HG03571 (cell line): ENCODE results near the gene PLXNA4.

ENCODE experiments used
- ATAC-seq: cut with Tn5 transposase; IDR thresholded peaks from one replicate; pipeline ENCODE4 v1.9.1; 2021; ENCODE audit not compliant: unreplicated experiment

PLXNA4 gene

DNA sequence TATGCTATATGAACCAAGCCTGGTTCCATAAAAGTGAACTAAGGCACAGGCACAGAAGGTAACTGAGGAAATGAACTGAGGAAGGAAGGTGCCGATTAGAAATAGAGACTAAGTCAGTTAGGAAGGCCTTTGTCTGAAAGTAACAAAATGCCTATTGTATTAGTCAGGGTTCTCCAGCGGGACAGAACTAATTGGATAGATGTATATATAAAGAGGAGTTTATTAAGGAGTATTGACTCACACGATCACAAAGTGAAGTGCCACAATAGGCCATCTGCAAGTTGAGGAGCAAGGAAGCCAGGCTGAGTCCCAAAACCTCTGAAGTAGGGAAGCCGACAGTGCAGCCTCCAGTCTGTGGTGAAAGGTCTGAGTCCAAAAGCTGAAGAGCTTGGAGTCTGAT is 13.9 kb upstream of the PLXNA4 start:
- no peak for ATAC-seq

DNA sequence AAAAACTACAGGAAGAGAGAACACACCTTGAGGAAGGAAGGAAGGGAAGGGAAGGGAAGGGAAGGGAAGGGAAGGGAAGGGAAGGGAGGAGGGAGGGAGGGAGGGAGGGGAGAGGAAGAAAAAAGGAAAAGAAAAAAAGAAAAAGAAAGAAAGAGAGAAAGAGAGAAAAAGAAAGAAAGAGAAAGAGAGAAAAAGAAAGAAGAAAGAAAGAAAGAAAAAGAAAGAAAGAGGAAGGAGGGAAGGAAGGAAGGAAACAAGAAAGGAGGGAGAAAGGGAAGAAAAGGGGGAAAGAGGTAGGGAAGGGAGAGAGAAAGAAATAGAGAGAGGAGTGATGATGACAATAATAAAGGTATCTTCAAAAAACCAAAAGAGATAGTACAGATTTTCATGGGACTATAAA is 12.3 kb upstream of the PLXNA4 start:
- ATAC-seq = no peak

DNA sequence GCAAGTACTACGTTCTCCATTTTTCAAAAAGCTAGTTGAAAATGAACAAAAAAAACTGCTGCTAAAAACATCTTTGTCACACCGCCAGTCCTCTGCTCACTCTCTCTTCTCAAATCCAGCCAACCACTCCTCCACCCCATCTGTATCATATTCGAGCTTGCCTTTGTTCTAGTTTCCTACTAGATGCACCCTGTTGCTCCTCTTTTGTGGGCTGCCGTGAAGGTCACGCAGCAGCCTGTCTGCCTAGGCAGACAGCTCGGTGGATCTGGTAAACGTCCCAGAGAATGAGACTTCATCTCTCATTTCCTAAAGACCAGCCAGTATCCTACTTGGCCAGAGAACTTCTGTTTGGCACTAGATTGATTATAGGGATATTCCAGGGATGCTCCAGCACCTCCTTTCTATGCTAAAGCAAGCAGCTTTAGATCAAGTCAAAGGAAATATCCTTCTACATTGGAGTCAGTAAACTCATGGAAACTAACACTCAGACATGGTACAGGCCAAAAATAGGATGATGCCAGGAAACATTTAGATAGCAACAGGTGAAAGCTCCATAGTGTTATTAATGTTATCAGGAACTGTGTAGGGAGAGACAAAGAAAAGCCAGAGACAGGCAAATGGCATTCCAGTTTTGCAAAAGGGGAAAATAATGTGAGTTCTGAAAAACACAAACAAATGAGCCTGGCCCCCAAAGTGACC is 8.7 kb upstream of the PLXNA4 start:
- no peak for ATAC-seq

DNA sequence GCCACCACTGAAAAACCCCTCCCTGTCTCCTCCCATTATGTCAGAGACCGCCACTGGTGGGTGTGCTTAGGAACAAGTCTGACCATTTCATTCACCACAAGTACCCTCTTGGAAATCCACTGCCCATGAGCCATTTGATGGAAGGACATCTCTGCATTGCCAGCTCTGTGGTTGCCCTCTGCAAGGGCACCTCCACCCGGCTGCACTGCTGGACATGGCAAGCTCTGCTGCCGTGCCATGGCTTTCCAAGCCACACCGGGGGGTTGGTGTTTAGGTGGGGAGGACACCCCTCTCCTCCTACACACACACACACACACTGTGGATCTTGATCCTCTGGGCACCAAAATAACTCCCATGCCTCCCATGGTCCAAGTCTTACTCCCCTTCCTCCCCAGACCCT is 5.2 kb upstream of the PLXNA4 start:
- ATAC-seq = no peak

DNA sequence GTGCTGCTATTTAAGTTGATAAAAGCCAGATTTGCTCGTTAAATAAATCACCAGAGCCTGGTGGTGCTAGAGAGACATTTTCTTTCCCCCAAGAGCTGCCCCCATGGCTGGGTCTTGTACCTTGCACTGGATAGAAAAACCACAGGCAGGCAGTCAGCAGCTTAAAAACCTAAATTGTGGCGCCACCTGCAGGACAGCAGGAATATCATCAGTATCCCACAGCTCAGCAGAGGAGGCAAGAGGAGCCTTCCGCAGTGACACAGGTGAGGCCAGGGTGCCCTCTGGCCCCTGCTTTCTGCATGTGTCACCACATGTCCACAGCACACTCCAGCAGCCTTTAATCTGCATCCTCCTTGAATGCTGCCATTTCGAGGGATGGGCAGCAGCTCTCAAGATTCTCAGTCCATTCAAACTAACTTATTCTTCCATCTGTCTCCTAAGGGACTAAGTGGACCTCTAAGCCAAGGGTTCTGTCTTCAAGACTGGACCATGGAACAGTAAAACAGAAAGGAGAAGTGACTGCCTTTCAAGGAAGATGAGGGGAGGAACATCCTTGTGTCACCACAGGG is 4.5 kb upstream of the PLXNA4 start:
- no peak for ATAC-seq

DNA sequence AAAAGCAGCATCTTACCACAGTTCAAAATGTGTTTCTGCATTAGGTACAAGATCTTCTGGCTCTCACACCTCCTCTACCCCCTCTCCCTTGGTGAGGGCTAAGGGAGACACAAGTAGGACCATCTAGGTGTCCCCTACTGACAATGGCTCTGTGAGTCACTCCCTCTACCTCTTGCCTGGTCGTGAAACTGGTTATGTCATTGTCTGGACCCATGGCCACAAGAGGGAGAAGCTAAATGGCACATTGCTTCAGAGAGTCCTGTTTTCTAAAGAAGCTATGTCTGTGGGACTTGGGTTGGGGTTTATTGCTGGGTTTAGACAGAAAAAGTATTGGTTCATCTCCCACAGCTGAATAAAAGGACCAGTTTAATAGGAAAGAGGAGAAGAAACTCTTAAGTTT is 4.0 kb upstream of the PLXNA4 start:
- no peak for ATAC-seq

DNA sequence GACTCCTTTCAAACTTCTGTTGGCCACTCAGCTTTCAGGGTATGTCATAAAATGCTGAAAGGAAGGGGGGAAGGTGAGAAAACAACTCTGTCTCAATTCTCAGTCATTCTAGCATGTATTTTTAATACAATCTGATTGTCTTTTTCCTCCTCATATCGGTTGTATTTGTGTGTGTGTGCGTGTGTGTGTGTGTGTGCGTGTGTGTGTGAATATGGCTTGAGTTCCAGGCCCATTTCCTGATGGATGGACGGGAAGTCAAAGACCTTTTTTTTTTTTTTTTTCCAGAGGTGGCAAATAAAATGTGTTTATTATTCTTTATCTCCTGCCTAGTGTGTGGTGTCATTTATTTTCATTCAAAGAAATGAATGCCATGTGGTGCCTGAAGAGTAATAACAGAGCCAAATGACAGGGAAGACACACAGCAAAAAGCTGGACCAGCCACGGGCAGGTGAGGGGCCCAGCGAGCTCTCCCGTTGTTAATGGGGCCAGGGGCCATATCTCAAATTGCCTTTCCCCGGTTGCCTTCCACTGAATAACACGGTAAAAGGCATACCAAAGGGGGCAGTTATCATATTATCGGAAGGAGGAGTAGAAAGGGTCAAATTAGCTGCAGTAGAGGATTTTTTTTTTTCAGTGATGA is 3.1 kb upstream of the PLXNA4 start:
- ATAC-seq = no peak

DNA sequence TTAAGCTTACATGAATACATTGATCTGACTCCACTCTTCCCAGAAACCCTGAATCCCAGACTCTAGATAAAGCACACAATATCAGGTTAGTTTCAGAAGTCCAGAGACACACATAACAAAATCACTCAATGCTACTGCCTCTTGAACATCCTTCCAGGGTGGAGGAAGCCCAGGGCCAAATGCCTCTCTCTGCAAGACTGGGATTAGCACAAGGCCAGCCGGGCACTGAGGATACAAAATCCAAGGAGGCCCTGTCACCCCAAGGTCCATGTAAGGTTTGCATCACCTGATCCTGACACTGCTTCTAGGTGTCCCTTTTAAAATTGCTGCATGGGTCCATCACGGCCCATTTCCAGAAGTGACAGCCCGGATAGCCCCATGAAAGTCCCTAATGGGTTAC is 2.6 kb upstream of the PLXNA4 start:
- ATAC-seq = no peak

DNA sequence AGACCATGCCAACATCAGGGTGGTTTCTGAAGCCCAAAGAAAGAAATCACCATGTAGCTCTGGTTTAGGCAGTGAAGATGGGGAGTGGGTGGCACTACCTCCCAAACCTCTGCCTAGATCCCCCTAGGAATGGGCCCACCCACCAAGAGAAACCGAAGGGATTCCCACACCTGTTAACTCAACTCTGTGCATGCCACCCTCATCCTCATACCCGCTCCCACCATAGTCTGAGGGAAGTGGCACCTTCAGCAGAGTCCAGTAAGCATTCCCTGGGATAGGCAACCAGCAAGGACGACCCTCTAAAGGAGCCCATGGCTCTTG is 1.7 kb upstream of the PLXNA4 start:
- ATAC-seq = no peak

DNA sequence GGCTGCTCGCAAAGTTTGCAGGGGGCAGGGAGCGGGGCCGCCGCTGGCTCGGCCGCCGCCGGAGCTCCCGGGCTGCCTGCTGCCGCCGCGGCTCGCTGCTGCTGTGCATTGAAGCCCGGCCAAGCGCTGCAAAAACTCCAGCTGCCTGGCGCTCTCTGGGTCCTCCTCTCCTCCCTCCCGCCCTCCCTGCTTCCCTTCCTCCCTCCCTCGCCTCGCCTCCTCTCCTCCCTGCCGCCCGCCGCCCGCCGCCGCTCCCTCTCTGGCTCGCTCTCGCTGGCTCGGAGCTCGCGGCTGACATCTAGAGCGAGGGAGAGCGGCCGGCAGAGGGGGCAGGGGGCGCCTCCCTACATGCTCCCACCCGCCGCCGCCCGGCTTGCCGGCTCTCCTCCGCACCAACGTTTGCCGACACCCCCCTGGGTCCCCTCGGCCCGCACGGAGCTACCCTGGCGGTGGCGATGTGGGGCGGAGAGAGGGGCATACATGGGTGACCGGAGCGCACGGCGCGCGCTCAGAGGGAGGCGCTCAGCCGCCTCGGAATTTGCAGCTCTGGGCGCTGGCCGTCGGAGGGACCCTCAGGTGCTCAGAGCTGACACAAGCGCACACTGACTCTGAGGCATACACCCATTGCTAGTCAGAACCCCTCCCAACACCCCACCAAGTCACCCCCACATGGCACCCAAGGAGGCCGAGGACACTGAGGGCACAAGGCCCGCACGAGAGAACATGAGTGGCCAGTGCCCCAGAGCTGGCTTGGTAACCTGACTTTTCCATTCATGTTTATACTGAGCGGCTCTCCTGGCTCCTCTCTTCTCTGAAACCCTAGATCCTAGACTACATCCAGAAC is 1.2 kb upstream of the PLXNA4 start:
- no peak for ATAC-seq

DNA sequence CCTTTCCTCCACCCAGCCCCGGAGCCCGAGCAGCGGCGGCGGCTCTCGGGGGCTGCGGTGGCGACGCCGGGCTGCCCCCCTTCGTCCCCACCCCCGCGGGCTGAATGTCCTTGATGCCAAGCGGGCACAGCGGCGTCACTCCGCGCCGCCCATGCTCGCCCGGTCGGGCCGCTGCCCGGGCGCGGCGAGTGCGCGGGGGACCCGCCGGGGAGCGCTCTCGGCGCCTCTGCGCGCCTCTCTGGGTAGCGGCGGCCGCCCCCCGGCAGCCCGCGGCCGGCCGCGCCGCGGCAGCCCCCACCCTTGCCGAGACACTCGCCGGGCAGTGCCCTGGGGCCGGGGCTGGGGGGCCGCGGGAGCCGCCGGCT is 433 bp upstream of the PLXNA4 start:
- no peak for ATAC-seq

DNA sequence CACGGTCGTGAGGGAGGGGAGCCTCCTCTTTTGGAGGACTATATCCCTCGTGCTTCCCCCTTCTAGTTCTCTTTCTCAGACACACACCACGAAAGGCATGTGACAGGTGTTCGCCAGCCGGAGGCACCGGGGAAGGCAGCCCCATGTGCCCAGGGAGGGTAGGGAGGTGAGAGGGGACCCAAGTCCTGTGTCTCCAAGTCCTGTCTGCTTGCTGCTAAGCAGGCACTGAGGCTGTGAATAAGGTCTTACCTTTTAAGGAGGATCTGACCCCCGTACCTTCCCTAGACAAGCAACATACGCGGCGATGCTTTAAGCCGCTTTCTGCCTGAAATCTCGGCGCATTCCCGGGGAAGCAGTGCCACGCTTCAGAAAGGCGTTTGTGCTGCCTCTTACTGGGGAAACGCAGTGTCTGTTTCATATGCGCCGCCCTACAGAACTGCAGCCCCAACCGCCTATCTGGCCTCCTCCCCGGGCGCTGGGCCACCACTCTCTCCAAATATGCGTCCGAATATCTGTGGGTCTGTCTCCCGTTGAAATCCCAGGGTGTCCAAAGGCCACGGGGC is 770 bp downstream of the PLXNA4 start:
- ATAC-seq = no peak

DNA sequence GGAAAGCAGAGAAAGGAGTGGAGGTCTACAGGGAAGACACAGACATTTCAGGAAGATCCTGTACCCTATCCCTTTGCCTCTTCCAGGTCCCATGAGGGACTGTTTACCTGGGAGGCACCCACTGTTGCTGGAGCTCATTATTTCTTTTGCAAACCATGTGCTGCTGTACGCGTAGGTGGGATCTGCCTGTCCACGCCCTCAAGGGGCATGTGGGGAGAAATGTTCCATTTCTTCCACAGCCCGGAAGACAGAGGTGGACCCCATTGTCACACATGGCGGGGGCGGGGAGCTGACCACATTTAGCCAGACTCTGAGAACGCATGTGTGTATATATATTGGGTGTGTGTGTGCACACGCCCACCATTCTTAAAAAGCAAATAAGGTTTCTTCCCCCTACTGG is 2.0 kb downstream of the PLXNA4 start:
- ATAC-seq = no peak

DNA sequence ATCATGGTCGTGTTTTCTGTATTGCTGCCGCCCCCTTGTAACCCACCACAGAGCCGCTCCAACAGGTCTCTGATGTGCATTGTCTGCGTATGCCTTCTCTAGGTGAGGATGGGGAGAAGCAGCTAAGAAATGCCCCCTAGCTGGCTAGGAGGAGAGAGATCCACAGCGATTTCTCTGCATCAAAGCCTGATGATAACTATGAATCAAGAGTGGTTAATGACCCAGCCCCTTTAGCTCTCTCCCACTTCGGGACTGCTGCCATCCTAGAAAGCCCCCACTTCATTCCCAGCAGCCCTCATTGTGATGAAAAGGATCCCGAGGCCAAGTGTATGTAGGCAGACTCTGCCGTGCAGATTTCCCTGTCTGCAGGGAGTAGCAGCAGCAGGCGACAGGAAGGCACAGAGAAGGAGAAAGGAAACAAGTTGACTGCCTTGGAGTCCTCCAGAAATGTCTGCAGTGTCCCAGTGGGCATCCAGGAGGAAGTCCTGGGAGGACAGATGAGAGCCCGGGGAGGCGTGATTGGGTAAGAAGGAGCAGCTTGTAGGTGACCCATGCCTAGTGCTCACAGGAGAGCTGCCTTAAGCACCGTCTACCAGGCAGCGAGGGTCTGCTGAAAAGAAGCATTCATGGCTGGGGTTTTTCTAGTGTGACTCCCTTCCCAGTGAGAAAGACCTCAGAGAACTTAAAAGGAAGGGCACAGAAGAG is 2.9 kb downstream of the PLXNA4 start:
- ATAC-seq = no peak

DNA sequence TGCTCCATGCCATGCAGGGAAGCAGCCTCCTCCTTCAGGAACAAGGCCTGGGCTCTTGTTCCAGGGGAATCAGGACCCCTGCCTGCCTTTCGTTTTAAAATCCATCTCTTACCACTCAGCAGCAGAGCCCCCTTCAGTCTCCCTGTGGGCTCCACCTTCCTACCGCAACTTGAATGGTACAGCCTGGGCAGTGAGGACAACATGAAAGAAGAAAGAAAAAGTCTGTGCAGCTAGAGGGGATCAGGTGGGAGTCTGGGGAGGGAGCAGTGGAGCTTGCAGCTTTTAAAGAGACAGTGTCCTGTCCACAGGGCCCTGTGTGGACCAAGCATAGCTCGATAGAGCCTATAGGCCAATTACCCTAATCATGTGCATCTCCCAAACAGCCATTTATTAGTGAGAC is 3.7 kb downstream of the PLXNA4 start:
- no peak for ATAC-seq

DNA sequence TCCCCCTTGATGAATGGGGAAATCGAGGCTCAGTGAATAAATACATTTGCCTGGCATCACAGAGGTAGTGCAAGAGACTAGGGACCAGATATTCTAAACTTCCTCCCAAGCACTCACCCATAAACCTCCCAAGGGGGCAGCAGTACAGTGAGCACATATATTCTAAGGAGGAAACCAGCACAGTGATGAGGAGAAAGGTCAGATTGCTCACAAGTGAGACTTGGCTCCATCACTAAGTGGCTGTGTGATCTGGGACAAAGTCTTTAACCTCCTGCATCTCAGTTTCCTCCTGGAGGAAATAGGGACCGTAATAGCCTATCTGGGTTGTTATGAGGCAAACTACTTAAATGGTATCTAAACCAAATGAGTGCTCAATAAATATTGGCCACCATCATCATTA is 4.3 kb downstream of the PLXNA4 start:
- no peak for ATAC-seq

DNA sequence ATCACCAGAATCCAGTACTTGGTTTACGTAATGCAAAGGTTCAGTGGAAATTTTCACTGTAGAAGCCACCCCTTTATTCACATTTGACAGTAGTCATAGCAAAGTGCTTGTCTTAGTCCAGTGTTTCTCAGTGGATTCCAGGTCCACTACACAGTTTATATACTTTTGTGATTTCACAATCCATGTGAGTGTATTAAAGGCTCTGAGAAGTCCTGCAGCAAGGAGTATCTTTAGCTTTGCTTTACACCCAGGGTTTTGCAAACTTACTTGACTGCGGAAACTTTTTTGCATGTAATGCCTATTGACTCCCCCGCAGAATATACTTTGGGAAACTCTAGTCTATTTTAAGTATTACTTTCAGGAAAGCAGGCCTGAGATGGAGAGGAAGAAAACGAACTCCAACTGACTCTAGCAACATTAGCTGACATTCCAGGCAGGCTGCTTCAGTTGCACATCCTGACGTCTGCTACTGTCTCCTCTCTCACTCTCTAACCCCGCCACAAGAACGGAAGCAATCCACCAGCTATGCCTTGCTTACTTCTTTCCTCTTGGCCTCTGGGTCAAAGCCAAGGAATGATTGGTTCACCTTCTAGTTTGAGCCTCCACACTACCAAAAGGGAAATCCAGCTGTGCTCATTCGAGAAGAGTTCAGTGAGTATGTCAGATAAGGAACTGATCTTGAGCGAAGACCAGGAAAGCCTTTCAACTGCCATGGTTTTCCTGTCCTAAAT is 6.2 kb downstream of the PLXNA4 start:
- ATAC-seq = no peak

DNA sequence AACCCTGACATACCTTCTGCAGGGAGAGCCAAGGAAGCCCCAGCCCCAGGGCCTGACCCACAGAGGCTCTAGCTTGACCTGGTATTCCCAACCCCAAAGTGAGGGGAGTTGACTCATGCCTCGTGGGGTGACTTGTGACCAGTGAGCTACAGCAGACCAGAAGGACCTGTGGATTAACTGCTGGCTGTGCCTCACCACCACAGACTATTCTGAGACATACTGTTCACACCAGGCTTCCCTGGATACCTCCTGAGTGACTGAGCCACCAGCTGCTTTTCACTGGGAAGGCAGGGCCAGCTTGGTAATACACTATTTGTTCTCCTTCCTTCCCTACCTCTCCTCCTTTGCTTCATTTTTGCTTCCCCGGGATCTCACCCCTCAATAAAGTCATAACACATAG is 7.3 kb downstream of the PLXNA4 start:
- ATAC-seq = no peak

DNA sequence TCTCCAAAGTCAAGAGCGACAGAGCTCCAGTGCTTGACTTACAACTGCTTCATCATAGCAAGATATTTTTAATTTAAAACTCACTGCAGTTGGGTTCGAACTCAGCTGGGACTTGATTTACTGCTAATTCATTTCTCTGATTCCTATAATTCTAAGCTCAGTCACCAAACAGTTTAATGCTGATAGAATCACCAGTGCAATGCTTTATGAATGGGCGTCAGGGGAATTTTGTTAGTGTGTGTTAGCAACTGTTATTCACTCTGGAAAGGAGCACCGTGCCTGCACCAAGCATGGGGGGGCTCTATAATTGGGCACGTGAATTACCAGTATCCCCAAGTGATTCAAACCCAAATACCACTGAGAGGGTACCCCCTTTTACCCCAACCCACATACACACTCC is 10.4 kb downstream of the PLXNA4 start:
- no peak for ATAC-seq

DNA sequence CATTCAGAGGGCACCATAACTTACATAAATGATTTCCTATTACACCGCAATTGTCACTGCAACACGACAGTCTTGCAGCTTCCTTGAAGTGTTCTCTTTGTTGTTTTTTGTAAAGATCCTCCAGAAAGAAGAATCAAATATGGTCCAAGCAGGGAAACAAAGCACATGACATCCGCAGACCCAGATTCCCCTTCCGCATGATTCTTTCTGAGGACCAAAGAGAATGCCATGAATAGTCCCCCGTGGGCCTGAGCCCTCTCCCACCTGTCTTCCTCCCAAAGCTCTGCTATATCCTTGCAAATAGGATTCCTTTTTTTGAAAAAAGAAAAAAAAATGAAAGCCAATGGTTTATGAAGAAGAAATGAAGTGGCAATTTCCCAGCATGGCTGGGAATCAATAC is 10.8 kb downstream of the PLXNA4 start:
- ATAC-seq = no peak

DNA sequence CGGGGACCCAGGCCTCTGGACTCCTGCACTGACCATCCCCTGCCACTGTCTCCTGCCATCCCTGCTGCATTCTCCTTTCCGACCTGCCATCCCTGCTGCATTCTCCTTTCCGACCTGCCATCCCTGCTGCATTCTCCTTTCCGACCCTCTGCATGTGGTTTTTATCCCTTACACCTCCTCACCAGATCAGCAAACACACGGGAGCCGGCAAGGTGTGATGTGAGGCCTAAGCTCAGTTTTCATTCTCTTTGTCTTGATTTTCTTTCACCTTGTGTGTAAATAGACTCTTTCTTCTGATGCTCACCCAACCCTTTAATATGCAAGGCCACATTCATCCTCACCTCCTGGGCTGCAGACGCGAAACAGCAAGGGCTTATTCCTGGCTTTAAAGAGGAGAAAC is 11.4 kb downstream of the PLXNA4 start:
- ATAC-seq = no peak
